ENCODE results near the gene ZMYND8.
"Not testable (repeated sequence)": the region's sequence is repeated elsewhere in the genome, so short reads cannot be mapped to it uniquely, and the experiment has no call there.

Gene ZMYND8

GRCh38 chr20:47356526-47357295 is at the start of gene ZMYND8:
TSS of gene ZMYND8 (minus strand) at chr20:47356699. CDS start at chr20:47356670, 29 bp downstream.
- TF ChIP-seq CTCF (IDR thresholded peaks at IDR 0.05; ENCODE audit: insufficient read depth, missing control alignments) = no peak
- FAIRE-seq (no peak), DNase-seq (ENCODE audit: insufficient read length, low spot score) (peak; percentile 36)

- FAIRE-seq (no peak), DNase-seq (ENCODE audit: insufficient read length, low spot score) (no peak)
- no peak for TF ChIP-seq CTCF (IDR thresholded peaks at IDR 0.05; ENCODE audit: insufficient read depth, missing control alignments)
These were observed 49.4 kb upstream of the ZMYND8 start for GRCh38 chr20:47405775-47406325.

GRCh38 chr20:47400685-47401084 is 44.2 kb upstream of the ZMYND8 start:
- FAIRE-seq = no peak
- no peak for TF ChIP-seq CTCF (IDR thresholded peaks at IDR 0.05; ENCODE audit: insufficient read depth, missing control alignments)
- no peak for DNase-seq (ENCODE audit: insufficient read length, low spot score)

- no peak for DNase-seq (ENCODE audit: insufficient read length, low spot score)
- FAIRE-seq = no peak
- TF ChIP-seq CTCF (IDR thresholded peaks at IDR 0.05; ENCODE audit: insufficient read depth, missing control alignments) = no peak
These were observed 41.3 kb upstream of the ZMYND8 start for GRCh38 chr20:47397652-47398301.

GRCh38 chr20:47396762-47397476 is 40.4 kb upstream of the ZMYND8 start:
- no peak for DNase-seq (ENCODE audit: insufficient read length, low spot score)
- no peak for FAIRE-seq
- no peak for TF ChIP-seq CTCF (IDR thresholded peaks at IDR 0.05; ENCODE audit: insufficient read depth, missing control alignments)

GRCh38 chr20:47393796-47394514 is 37.5 kb upstream of the ZMYND8 start:
- FAIRE-seq; DNase-seq (ENCODE audit: insufficient read length, low spot score): not testable (repeated sequence)

- DNase-seq (ENCODE audit: insufficient read length, low spot score) (no peak), FAIRE-seq (no peak)
- no peak for TF ChIP-seq CTCF (IDR thresholded peaks at IDR 0.05; ENCODE audit: insufficient read depth, missing control alignments)
These were observed 36.2 kb upstream of the ZMYND8 start for GRCh38 chr20:47392721-47393073.
